Cardiac muscle cell (in vitro differentiated cells and primary cell): Measurements from ENCODE around the gene SLC39A5. TPM values are rescaled to one million over a fixed set of nuclear protein-coding genes. Genes with fewer than 3 reads are reported as not detected.

Experiments used
- DNase-seq, 2 donors: peaks; one replicate each; pipeline versions ENCODE4 v3.0.0 to v3.0.0-alpha.2; 2010 to 2017; ENCODE audit warnings: low read depth in 1 of 2, low spot score in 1 of 2
- H3K27ac ChIP-seq: fragments of 200-600 bp; sonication (generic); 2 replicates; pipeline ENCODE4 v1.5.1; 2016
- H3K27me3 ChIP-seq: fragments of 200-600 bp; sonication (generic); 2 replicates; pipeline ENCODE4 v1.6.0; 2016; ENCODE audit warnings: control low read depth
- H3K36me3 ChIP-seq: fragments of 200-600 bp; sonication (generic); 2 replicates; pipeline ENCODE4 v1.5.1; 2016; ENCODE audit warnings: control low read depth
- H3K4me1 ChIP-seq: fragments of 200-600 bp; sonication (generic); 2 replicates; pipeline ENCODE4 v1.8.1; 2017; ENCODE audit warnings: low read depth, mild to moderate bottlenecking, mixed run types
- H3K4me3 ChIP-seq: fragments of 200-600 bp; sonication (generic); 2 replicates; pipeline ENCODE4 v1.5.1; 2016; ENCODE audit warnings: mild to moderate bottlenecking
- H3K9me3 ChIP-seq: fragments of 200-600 bp; sonication (generic); 2 replicates; pipeline ENCODE4 v1.5.1; 2017; ENCODE audit warnings: low read depth, mild to moderate bottlenecking, control low read depth
- CTCF ChIP-seq: IDR thresholded peaks from 2 replicates; pipeline ENCODE4 v1.5.1; 2012; ENCODE audit warnings: low read depth, mild to moderate bottlenecking, low read length
- polyA plus RNA-seq: library from polyadenylated mRNA; unstranded; fragments of >200 nt; fragmentation: Nextera tagmentation; extraction: Ambion mirVana; gene quantifications from 2 replicates; pipeline ENCODE4 v1.2.1, GENCODE V29; 2016
- total RNA-seq: library from RNA; depleted of rRNA; stranded (reverse); fragments of >200 nt; gene quantifications from 2 replicates; pipeline ENCODE4 v1.2.3, GENCODE V29; 2016

Gene SLC39A5
- total and polyA plus RNA-seq, 2 experiments from 2014 or later = 1.0 TPM; not detected in 1

DNA sequence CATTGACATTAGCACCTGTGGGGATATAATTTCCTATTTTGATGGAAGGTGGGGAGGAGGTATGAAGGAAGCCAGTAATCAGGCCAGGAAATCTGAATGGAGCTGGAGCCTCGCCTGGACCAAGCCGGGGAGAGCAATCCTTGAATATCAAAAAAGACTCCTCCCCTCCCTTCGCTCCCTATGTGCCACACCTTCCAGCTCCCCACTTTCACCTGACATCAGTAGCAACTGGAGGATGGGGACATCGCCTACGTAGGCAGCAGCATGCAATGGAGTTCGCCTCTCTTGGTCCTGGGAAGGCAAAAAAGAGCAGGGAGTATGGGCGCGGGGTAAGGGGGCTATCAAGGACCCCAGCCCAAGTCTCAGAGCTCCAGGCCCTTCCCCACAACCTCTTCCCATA, 27.2 kb downstream of the SLC39A5 start:
- peak overlapping the region; percentile 87 for H3K4me3 ChIP-seq
- H3K9me3 ChIP-seq = no peaks in the 10 kb centered on the region
- H3K36me3 ChIP-seq = peaks cover 38% of the 10 kb centered on the region
- peaks cover 15% of the 10 kb centered on the region for H3K4me1 ChIP-seq
- peak overlapping the region; percentile 48 for H3K27ac ChIP-seq
- no peak for DNase-seq
- TF ChIP-seq CTCF = no peak
- H3K27me3 ChIP-seq = no peaks in the 10 kb centered on the region

DNA sequence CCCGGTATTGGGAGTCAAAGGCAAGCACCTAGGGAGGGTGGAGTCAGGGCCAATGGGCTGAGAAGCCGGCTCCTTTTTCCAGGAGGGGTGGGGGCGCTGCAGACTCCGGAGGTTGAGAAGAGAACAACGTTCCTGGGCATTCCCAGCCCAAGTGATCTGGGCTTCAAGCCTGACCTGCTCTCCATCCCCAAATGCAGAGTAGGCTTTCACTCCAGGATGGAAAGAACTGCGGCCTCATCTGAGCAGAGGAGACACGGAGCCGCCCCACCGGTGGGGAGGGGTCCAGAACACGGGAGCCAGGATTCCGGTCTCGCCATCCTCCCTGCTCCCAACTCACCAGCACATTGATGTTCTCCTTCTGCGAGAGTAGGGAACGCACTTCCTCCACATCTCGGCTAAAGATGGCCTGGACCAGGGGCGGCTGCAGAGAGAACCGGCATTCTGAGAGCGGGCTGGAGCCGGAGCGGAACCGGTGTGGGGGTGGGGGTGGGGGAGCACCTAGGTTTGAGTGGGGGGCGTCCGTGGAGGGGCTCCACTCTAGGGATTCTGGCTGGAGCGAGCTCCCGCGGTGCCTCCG, 27.7 kb downstream of the SLC39A5 start:
- H3K27ac ChIP-seq = peak overlapping the region; percentile 48
- H3K27me3 ChIP-seq = no peaks in the 10 kb centered on the region
- H3K9me3 ChIP-seq = no peaks in the 10 kb centered on the region
- peaks cover 33% of the 10 kb centered on the region for H3K36me3 ChIP-seq
- DNase-seq = peak; percentile 21 to 72
- peaks cover 15% of the 10 kb centered on the region for H3K4me1 ChIP-seq
- peak overlapping the region; percentile 87 for H3K4me3 ChIP-seq
- peak; percentile 11 for TF ChIP-seq CTCF

GRCh38 chr12:56258068-56258819, 28.4 kb downstream of the SLC39A5 start, which contains the start of gene ANKRD52:
Gene ANKRD52, minus strand, starts transcription at chr12:56258384. Its CDS starts 115 bp downstream, at chr12:56258269.
- peak; percentile 38 for TF ChIP-seq CTCF
- peaks cover 26% of the 10 kb centered on the region for H3K36me3 ChIP-seq
- peaks cover 15% of the 10 kb centered on the region for H3K4me1 ChIP-seq
- H3K27ac ChIP-seq = peak within 1 kb of the TSS; percentile 65
- DNase-seq = peak; percentile 85 to 90
- no peaks in the 10 kb centered on the region for H3K9me3 ChIP-seq
- peak within 1 kb of the TSS; percentile 87 for H3K4me3 ChIP-seq
- no peaks in the 10 kb centered on the region for H3K27me3 ChIP-seq

DNA sequence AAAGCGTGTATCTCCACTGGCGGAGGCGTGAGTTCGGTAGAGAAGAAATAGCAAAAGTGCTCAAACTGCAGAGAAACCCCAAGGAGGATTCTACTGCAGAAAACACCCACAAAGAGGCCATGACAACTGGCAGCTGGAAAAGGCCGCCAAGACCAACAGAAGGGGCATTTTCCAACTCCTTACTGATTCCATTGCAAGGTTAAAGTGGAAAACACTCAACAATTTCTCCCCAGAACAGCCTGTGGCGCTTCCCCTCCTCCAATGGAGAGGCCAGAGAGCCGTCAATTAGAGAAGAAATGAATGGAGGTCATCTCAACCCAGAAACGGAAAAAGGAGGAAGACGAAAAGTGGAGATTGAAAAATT, 29.0 kb downstream of the SLC39A5 start:
- DNase-seq = peak in 1 of 2 donors; percentile 6
- no peak for TF ChIP-seq CTCF
- no peaks in the 10 kb centered on the region for H3K27me3 ChIP-seq
- peaks cover 15% of the 10 kb centered on the region for H3K4me1 ChIP-seq
- peak overlapping the region; percentile 65 for H3K27ac ChIP-seq
- H3K36me3 ChIP-seq = peaks cover 21% of the 10 kb centered on the region
- H3K9me3 ChIP-seq = no peaks in the 10 kb centered on the region
- H3K4me3 ChIP-seq = peak overlapping the region; percentile 87

DNA sequence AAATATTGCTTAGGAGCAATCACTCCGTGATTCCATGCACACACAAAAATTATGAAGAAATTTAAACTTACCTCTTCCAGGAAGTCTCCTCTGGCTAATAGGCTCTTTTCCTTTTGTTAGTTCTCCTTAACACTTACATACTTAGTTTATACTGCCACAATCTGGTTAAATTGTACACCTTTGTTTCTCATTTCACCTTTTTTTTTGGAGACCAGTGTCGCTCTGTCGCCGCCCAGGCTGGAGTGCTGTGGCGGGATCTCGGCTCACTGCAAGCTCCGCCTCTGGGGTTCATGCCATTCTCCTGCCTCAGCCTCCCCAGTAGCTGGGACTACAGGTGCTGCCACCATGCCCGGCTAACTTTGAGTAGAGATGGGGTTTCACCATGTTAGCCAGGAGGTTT, 30.5 kb downstream of the SLC39A5 start:
- TF ChIP-seq CTCF = no peak
- Histone ChIP-seq H3K9me3 (no peaks in the 10 kb centered on the region), H3K36me3 (peaks cover 7% of the 10 kb centered on the region), H3K4me3 (no peak overlapping the region), H3K4me1 (peaks cover 15% of the 10 kb centered on the region), H3K27ac (no peak overlapping the region), H3K27me3 (no peaks in the 10 kb centered on the region)
- no peak for DNase-seq
